ENCODE results near the gene UBE2C.

- no peak for TF ChIP-seq CTCF (IDR thresholded peaks at IDR 0.05)
- TF ChIP-seq EP300 (IDR thresholded peaks at IDR 0.05) = no peak
- TF ChIP-seq POLR2A (IDR thresholded peaks at IDR 0.05) = no peak
- no peak for TF ChIP-seq POLR2AphosphoS5 (IDR thresholded peaks at IDR 0.05)
These were observed 35.5 kb upstream of the UBE2C start for GRCh38 chr20:45776931-45777330.
